HG03108 (cell line): ENCODE results near the gene AP2A2.

Experiments
- ATAC-seq: cut with Tn5 transposase; IDR thresholded peaks from one replicate; pipeline ENCODE4 v1.9.1; 2021; ENCODE audit warnings: moderate library complexity; ENCODE audit not compliant: unreplicated experiment

The AP2A2 gene

GRCh38 chr11:925496-926301 is at the start of gene AP2A2:
AP2A2 (plus strand) TSS chr11:925870; CDS start chr11:926022, 152 bp downstream.
- peak; percentile 73 for ATAC-seq

DNA sequence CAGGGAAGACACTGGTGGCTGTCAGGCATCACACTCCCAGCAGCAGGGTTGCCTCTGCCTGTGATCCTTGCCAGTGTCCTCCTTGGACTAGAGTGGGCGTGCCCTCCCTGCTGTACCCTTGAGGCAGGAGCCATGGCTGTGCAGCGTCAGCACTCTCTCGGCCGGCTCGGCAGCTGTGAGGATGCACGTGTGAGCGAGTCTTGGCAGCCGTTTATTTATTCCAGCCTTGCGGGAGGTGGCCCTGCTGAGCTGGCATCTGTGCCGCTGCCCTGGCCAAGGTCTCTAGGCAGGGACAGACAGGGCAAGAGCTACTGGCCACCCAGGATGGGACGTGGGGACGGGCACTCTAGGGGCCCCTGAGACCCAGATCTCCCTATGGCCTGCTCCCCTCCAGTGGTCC is 49.1 kb upstream of the AP2A2 start:
- no peak for ATAC-seq

DNA sequence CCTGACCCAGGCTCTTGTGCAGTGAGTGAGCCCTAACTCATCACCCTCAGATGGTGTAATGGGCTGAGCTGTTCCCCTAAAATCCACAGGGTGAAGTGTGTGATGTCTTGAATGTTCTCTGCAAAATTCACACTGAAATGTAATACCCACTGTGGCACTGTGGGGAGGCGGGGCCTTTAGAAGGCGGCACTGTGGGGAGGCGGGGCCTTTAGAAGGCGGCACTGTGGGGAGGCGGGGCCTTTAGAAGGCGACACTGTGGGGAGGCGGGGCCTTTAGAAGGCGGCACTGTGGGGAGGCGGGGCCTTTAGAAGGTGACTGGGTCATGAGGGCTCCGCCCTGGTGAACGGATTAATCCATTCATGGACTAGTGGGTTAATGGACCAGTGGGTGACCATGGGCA is 48.1 kb upstream of the AP2A2 start:
- ATAC-seq: no peak

- no peak for ATAC-seq
Observed at GRCh38 chr11:880447-880846, 45.2 kb upstream of the AP2A2 start.

GRCh38 chr11:882596-882995 is 43.1 kb upstream of the AP2A2 start:
- ATAC-seq: no peak

DNA sequence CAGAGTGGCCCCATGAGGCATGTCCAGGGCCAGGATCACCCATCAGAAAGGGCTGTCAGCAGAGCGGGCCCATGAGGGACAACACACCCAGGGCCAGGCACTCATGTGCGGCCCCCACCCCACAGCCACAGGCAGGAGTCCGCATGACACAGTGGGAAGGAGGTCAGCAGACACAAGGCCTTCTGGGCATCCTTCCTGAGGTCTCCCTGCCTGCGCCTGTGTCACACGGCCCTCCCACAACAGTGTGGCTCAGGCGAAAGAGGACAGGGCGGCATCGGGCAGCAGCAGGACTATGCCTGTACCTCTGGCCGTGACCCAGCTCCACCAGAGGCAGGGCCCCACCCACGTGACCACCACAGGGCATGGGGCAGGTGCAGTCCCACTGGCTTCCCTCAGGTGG is 42.1 kb upstream of the AP2A2 start:
- ATAC-seq: no peak

- no peak for ATAC-seq
Observed at GRCh38 chr11:884578-885070, 41.0 kb upstream of the AP2A2 start.

DNA sequence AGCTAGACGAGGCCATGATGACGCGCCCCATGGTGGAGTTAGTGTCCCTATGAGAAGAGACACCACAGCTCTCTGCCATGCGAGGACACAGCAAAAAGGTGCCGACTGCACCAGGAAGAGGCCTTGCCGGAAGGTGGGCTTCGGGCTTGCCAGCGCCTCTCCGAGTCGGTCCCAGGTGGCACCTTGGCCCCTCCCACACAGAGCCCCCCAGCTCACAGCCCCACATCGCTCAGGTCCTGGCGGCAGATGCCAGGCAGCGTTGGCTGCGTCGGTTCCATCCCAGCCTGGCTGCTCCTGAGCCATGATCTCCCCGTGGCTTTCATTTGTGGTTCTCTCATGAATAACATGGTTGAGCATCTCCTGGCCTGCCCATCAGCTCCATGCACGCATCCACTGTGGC is 39.1 kb upstream of the AP2A2 start:
- ATAC-seq: no peak

- ATAC-seq: no peak
Observed at GRCh38 chr11:887589-887988, 38.1 kb upstream of the AP2A2 start.

- no peak for ATAC-seq
Observed at GRCh38 chr11:888310-889212, 37.1 kb upstream of the AP2A2 start.

DNA sequence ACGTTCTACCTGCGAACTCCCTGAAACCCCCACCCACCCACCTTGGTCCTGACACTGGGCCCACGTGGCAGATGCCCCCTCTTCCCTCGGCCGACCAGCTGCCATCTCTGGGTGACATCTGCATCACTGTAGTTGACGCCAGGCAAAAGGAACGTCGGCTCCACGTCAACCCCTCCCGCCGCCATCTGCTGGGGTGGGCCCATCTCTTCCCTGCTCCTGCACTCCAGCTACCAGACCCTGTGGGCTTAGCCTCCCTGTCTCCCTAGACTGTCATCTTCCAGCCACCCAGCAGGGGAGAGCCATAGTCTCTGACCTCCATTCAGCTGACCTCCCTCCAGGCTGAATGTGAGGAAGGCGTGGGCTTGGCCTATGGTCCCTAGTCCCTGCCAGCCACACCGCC is 36.4 kb upstream of the AP2A2 start:
- no peak for ATAC-seq

- no peak for ATAC-seq
Observed at GRCh38 chr11:889687-890475, 35.8 kb upstream of the AP2A2 start.

GRCh38 chr11:890794-891540 is 34.7 kb upstream of the AP2A2 start:
- ATAC-seq: no peak

DNA sequence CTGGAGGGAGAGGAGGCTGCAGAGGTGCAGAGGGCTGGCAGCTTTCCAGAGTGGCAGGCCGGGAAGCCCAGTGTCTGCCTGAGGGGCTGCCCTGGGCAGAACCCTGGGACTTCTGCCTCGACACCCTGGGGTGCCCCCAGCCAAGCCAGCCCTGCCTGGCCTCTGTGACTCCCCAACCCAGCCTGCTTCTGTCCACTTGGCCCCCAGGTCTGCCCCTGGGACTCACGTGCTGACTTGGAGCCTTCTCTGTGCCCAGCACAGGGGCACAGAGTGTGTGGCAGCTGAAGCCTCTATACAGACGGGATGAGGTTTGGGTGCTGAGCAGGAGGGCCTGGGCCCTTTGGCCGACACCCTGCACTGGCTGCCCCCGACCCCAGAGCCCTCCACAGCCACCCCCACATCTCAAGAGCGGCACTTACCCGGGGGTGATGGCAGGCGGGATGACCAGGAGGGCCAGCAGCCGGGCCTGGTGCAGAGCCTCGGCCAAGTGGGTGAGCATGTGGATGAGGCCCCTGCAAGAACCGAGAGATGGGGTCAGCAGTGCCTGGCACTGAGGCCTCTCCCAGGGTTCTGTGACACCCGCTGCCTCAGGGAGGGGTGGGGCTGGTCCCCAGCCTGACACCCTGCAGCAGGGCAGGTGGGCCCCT is 32.5 kb upstream of the AP2A2 start:
- no peak for ATAC-seq

- ATAC-seq: no peak
Observed at GRCh38 chr11:894575-895201, 31.0 kb upstream of the AP2A2 start.

- no peak for ATAC-seq
Observed at GRCh38 chr11:895331-896110, 30.1 kb upstream of the AP2A2 start.

DNA sequence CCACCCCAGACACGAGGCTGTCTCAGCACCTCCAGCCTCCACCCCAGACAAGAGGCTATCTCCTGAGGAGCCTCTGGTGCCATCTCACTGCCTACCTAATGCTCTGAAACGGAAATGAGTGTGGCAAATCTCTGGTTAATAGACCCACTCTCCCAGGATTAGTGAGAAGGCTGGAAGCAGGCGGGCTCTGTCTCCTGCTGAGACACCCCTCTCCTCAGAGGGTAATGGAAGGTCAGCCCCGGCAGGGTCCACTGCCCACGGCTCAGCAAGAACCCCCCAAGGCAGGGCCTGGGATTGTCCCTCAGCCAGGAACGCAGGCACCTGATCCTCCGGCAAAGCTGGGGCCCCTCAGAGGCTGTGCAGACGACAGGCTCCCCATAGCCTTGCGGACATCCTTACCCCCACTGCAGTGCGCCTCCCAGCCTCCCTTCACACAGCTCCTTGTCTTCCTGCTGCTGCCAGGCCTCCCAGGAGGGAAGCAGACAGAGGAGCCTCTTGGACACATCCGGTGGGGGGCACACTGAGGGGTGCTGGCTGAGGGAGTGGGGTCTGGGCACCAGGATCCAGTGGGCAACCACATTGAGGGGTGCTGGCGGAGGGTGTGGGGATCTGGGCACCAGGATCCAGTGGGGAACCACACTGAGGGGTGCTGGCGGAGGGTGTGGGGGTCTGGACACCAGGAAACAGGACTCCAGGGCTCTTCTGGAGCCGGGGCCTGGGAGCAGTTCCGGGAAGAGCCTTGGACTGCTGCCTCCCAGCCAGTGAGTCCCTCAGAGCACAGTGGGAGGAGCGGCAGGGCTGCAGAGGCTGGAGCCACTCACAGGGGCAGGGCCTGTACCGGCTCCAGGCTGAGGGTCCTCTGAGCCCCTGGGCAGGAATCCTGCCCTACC is 28.2 kb upstream of the AP2A2 start:
- ATAC-seq: no peak

DNA sequence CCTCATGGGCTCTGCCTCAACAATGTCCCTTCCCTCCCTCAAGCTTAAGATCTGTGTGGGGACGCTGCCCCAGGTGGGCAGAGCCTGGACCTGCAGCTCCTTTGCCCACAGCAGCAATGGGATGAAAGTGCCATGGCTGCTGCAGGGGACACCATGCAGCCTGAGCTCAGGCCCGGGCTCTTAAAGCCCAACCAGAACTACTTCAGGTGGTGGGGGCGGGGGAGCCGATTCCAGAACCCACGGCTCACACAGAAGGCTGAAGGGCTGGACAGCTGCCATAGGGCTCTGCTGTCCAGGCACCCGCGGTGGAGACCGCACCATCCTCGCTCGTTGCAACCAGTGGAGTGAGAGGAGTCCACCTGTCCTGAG is 27.5 kb upstream of the AP2A2 start:
- ATAC-seq: no peak
